Kasumi-1 (cell line): ENCODE results near the gene GULP1.

Experiments
- DNase-seq, 2 experiments: peaks; one replicate each; lab custom pipeline; 2025; lab: John Stamatoyannopoulos, UW

The GULP1 gene

GRCh38 chr2:188379748-188380147 is 88.1 kb downstream of the GULP1 start:
- no peak for DNase-seq

- no peak for DNase-seq
Measured at GRCh38 chr2:188380280-188380679, 88.6 kb downstream of the GULP1 start.

GRCh38 chr2:188381614-188382013 is 89.9 kb downstream of the GULP1 start:
- DNase-seq, result no peak

GRCh38 chr2:188382107-188382506 is 90.4 kb downstream of the GULP1 start:
- no peak for DNase-seq

GRCh38 chr2:188383158-188383557 is 91.5 kb downstream of the GULP1 start:
- DNase-seq, result no peak

GRCh38 chr2:188385857-188386256 is 94.2 kb downstream of the GULP1 start:
- no peak for DNase-seq

GRCh38 chr2:188388831-188389230 is 97.2 kb downstream of the GULP1 start:
- no peak for DNase-seq

- DNase-seq, result no peak
Measured at GRCh38 chr2:188391354-188391753, 99.7 kb downstream of the GULP1 start.

DNA sequence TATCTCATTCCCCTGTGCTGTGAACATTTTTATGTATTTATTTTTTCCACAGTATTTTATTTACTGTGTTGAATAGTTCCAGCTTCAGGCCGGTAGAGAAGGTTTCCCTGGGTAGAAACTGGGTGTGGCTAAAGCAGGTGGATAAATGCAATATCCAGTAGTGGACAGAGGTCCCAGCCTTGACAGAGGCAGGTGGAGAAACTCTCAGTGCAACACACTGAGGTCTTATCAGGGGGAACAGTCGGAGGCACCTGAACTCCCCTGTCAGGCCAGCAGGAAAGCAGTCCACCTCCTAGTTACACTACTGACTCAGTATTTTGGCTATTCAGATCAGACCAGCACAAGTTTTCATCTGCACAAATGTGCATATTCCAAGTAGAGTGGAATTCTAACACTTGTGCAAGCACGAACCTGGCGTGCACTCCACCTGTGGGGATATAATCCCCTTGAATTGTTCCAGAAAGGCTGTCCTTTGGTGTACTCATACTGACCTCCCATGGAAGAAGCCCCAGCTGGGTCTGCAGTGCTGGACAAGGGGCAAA is 103.3 kb downstream of the GULP1 start:
- DNase-seq, result no peak

- DNase-seq, result no peak
Measured at GRCh38 chr2:188395903-188396689, 104.4 kb downstream of the GULP1 start.

DNA sequence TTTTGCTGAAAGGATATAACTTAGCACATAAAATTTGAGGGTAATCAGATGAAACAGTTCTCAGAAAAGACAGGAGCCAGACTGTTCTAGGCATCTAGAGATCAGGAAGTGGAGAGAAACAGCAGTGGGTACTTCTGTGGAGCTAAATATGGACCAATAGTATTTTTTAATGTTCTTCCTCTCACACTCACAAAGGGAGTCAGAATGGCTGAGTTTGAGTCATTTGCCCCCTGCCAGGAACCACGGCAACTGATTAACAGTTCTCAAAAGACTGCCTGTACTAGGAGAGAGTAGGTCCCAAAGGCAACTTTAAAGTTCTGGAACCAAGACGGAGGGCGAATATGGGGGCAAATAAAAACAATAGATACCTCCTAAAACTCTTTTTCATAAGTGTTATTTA is 107.5 kb downstream of the GULP1 start:
- DNase-seq, result no peak

- no peak for DNase-seq
Measured at GRCh38 chr2:188403676-188404075, 112.0 kb downstream of the GULP1 start.

DNA sequence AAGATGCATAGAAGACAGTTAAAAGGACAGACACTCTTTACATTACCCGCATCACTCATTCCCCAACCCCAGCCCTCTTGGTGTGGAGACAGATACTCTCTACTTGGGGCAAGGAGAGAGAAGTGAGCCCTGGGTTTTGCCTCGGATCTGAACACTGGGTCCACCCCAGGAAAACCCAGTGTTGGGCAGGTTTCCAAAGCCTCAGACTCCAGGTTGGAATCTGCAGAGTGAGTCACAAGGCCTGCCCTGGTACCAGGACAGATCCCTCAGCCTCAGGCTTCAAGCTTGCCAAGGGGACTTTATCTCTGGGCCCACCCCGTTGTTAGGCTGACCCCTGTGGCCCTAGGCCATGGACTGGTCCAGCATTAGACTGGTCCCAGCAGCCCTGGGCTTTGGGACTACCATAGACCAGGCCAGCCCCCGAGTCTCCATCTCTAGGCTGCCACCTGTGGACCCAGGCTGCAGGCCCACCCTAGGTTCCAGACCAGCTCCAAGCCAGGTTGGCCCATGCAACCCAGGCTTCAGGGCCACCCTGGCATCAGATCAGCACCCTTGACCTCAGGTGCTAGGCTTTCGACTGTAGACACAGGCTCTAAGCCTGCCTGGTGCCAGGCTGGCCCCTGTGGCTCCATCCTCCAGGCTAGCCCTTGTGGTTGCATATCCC is 112.8 kb downstream of the GULP1 start:
- DNase-seq, result no peak

DNA sequence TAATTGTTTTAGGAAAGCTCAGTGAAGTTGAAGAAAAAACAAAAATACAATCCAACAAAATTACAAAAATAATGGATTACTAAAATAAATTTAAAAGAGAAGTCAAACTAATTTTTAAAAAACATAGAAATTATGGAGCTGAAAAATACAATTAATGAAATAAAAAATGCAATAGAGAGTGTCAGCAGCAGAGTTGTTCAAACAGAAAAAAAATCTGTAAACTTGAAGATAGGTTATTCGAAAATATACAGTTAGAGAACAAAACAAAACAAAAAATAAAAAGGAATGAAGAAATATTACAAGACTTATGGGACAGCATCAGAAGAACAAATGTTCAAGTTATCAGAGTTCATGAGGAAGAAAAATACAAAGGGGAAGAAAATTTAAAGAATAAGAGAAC is 114.7 kb downstream of the GULP1 start:
- no peak for DNase-seq

- no peak for DNase-seq
Measured at GRCh38 chr2:188410504-188411235, 119.0 kb downstream of the GULP1 start.

DNA sequence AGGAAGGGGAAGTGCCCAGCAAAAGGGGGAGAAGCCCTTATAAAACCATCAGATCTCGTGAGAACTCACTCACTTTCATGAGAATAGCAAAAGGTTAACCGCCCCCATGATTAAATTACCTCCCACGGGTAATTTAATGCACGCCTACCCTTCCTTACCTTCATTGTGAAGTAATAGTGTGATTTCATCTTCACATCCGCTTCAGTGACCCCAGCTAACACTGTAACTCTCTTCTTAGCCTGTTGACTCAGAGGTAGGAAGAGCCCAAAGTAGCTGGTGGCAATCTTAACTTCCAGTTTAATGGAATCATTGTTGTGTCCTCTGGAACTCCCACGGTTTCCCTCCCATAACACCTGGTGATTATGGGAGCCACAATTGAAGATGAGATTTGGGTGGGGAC is 120.5 kb downstream of the GULP1 start:
- no peak for DNase-seq

- DNase-seq, result no peak
Measured at GRCh38 chr2:188414411-188414810, 122.7 kb downstream of the GULP1 start.

DNA sequence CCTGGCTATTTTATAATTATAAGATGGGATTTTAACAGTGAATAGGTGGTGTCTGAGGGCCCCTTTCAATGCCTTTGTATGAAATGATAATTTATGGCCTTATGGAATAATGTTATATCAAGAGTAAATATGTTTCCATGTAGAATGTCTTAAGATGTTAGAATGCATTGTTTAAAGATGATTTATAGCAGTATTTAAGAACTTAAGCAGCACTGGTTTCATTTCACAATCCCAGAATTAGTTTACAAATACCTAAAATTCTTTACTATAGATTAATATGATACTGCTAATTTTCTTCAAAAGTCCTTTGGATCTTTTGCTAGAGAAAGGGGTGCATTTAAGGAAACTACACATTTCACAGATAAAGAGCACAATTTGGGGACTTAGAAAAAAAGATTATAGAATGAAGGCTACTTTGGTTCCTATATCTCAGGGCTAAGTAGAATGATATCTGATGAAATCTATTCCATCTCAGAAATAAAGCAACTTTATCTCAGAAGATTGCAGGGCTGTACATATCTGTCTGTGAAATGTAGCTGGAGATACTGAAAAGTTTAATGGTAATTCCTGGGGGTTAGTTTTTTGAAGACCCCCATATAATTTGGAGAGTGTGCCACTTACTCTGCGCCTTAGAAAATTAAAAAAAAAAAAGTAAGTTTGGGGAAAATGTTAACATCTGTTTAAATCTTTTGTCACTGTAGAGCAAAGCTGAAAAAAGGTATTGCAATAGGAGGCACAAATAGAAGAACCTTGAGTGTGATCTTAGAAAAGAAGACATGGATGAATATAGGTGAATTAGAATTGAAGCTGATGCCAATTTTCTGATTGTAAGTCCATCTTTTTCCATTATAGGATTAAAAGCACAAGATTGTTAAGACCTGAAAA is 123.4 kb downstream of the GULP1 start:
- DNase-seq, result no peak

- DNase-seq, result no peak
Measured at GRCh38 chr2:188415754-188416083, 124.0 kb downstream of the GULP1 start.

GRCh38 chr2:188416367-188416766 is 124.7 kb downstream of the GULP1 start:
- DNase-seq, result no peak

DNA sequence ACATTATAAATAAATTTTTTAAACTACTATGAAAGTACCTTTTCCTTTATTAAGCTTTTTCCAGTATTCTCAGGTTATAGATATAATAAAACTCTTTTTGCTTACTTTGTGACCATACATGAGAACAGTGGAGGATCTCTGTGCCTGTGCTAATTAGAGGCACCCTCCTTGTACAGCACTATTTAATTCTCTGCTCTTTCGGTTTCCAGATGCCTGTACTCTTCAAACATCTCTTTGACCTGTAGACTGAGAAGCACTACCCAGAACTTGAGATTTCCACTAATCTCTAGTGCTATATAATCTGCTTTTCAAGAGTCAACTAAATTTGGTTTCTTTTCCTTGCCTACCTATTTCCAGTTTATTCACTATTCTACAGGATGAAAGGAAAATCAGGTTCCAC is 131.1 kb downstream of the GULP1 start:
- no peak for DNase-seq

- DNase-seq, result no peak
Measured at GRCh38 chr2:188425266-188425665, 133.6 kb downstream of the GULP1 start.
